IPS-15b (cell line): Measurements from ENCODE around the gene RABL2B.
"Not testable (repeated sequence)": the region's sequence is repeated elsewhere in the genome, so short reads cannot be mapped to it uniquely, and the experiment has no call there.

Experiments used
- H3K27me3 ChIP-seq: one replicate; pipeline ENCODE4 v1.6.1; 2013; ENCODE audit warnings: low read length; ENCODE audit not compliant: control insufficient read depth, insufficient read depth
- H3K36me3 ChIP-seq: one replicate; pipeline ENCODE4 v1.6.1; 2013; ENCODE audit warnings: low read length; ENCODE audit not compliant: control insufficient read depth, insufficient read depth
- H3K4me1 ChIP-seq: one replicate; pipeline ENCODE4 v1.6.1; 2013; ENCODE audit warnings: mild to moderate bottlenecking, low read length; ENCODE audit not compliant: control insufficient read depth, insufficient read depth
- H3K4me3 ChIP-seq: one replicate; pipeline ENCODE4 v1.5.1; 2013; ENCODE audit warnings: low read depth, low read length
- H3K9ac ChIP-seq: one replicate; pipeline ENCODE4 v1.6.1; 2013; ENCODE audit warnings: low read depth, mild to moderate bottlenecking, low read length
- H3K9me3 ChIP-seq: one replicate; pipeline ENCODE4 v1.6.1; 2013; ENCODE audit warnings: mild to moderate bottlenecking, low read length; ENCODE audit not compliant: control insufficient read depth, insufficient read depth

The RABL2B gene

DNA sequence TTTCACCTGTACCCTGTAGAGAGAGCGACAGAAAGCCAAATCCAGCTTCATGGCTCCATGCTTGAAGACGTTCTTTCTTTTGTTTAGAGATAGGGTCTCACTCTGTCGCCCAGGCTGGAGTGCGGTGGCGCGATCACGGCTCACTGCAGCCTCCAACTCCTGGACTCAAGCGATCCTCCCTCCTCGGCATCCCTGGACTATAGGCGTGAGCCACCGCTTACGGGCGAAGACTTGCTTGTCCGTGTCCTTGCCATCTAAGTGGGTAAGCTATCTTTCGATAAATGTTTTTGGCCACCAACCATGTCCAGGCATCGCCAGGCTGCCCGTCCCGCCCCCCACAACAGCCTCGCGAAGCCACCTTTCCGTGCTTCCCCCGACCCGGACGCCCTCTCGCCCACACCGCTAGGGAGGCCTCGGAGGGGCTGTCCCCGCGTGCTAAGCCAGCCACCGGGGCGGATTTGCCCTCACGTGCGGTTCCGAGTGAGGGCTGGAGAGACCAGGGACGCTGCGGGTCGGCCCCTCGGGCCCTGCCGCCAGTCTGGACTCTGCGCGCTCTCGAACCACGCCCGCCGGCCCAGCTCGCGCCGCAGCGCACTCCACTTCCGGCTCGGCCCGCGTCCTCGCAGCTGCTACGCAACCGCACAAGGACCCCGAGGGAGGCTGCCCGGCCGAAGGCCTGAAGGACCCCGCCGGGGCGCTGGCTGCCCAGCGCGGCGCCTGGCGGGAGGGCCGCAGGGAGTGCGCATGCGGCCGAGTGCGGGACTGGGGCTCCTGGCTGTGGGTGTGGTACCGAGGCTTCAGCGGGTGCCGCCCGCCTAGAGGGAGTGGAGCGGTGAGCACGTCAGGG is at the start of gene RABL2B:
Gene RABL2B, minus strand, starts transcription at position 604 of the 847 bp plus-strand sequence. CDS start 1,342 bp downstream, outside the sequence.
- not testable (repeated sequence) for H3K9ac ChIP-seq, H3K27me3 ChIP-seq, H3K9me3 ChIP-seq, H3K36me3 ChIP-seq, H3K4me1 ChIP-seq
- peak within 1 kb of the TSS; percentile 50 for H3K4me3 ChIP-seq

GRCh38 chr22:50786936-50787335 is 3.5 kb upstream of the RABL2B start:
- H3K9ac ChIP-seq, H3K27me3 ChIP-seq, H3K4me3 ChIP-seq, H3K36me3 ChIP-seq, H3K9me3 ChIP-seq, H3K4me1 ChIP-seq: not testable (repeated sequence)

DNA sequence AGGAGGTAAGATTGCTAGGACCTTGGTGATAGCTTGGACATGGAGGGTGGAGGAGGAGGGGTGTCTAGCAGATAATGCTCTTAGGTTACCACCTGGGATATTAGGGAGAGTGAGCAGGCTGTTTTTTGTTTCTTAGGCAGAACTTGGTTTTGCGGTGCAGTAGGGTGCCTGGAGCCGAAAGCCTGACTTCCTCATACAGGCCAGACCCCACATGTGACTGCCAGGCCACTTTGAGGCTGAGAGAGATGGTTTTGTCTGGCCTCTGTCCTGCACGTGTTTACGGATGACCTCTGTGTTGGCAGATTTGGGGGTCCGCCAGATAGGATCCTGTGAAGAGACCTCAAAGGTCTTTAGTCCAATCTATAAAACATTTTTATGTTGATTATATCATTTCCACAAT is 1.9 kb upstream of the RABL2B start:
- H3K4me1 ChIP-seq, H3K4me3 ChIP-seq, H3K9me3 ChIP-seq, H3K36me3 ChIP-seq, H3K9ac ChIP-seq, H3K27me3 ChIP-seq: not testable (repeated sequence)

DNA sequence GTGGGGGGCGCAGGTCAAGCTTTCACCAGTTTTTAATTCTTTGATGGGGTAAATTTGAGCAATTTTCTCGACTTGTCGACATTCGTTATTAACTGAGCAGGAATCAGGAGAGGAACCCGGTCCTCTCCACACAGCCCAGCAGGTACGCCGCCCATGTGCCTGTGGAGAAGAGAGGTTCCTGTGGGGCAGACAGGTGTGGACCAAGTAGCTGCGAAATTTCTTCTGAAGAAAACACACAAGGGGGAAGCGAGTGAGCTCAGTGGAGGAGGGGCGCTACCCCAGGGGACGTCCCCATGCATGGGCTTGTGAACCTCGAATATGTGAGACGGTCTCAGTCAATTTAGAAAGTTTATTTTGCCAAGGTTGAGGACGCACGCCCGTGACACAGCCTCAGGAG is 442 bp upstream of the RABL2B start:
- H3K36me3 ChIP-seq, H3K9ac ChIP-seq, H3K4me1 ChIP-seq, H3K27me3 ChIP-seq, H3K9me3 ChIP-seq: not testable (repeated sequence)
- H3K4me3 ChIP-seq = peak overlapping the region; percentile 41

- H3K4me1 ChIP-seq, H3K9me3 ChIP-seq, H3K36me3 ChIP-seq, H3K4me3 ChIP-seq, H3K27me3 ChIP-seq, H3K9ac ChIP-seq: not testable (repeated sequence)
Measured at GRCh38 chr22:50782253-50782652, 1.2 kb downstream of the RABL2B start.

GRCh38 chr22:50780244-50780643 is 3.2 kb downstream of the RABL2B start:
- not testable (repeated sequence) for H3K4me3 ChIP-seq, H3K9me3 ChIP-seq, H3K36me3 ChIP-seq, H3K4me1 ChIP-seq, H3K9ac ChIP-seq, H3K27me3 ChIP-seq

DNA sequence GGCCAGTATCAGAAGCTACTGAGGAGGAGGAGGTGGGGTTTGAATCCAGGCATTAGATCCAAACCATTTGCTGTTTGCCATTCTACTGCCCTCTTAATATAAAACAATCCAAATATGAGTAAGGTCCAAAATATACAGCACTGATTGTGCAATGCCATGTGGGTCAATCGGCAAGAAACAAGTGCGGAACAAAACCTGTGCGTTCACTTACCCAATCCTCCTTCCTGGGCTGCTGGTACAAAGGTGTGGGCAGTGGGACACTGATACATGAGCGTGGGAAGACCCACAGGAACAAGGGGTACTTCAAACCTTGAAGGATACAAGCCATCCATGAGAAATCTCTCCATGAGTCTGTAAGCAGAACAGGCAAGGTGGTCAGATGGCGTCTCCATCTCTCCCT is 5.8 kb downstream of the RABL2B start:
- H3K9me3 ChIP-seq, H3K4me3 ChIP-seq, H3K27me3 ChIP-seq, H3K9ac ChIP-seq, H3K36me3 ChIP-seq, H3K4me1 ChIP-seq: not testable (repeated sequence)

DNA sequence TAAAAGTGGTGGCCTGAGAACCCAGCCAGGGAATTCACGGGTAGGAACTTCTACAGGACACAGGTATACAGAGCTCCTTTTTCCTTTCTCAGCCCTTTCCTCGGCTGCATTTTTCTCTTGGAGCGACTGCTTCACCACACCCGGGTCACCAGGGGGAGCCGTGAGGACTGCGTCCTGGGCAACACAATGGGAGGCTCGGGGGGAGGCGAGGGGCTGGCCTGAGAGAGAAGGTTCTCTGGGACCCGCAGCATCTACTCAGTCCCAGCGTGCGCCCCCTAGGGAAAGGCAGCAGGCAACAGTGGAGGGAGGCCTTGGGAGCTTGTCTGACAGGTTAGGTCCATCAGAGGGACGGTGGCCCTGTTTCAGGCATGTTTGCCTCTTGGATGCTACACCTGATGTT is 8.3 kb downstream of the RABL2B start:
- not testable (repeated sequence) for H3K4me3 ChIP-seq, H3K4me1 ChIP-seq, H3K9ac ChIP-seq, H3K9me3 ChIP-seq, H3K36me3 ChIP-seq, H3K27me3 ChIP-seq

GRCh38 chr22:50764288-50764687 is 19.1 kb downstream of the RABL2B start:
- not testable (repeated sequence) for H3K4me1 ChIP-seq, H3K4me3 ChIP-seq, H3K9ac ChIP-seq, H3K36me3 ChIP-seq, H3K9me3 ChIP-seq
- peaks cover 14% of the 10 kb centered on the region for H3K27me3 ChIP-seq

DNA sequence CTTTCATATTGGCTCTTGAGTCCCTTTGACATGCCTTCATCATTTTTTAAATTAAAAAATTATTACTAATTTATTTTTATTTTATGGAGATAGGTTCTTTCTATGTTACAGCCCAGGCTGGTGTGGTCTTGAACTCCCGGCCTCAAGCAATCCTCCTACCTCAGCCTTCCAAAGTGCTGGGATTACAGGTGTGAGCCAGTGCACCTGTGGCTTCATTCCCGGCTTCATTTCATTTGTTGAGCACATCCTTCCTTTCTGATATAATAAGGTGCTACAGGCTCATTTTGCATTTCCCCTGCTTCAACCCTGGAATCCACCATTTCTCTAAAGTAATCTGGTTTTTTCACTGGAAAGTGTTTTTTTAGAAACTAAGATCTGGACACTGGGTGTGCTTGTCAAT is 21.6 kb downstream of the RABL2B start:
- H3K4me1 ChIP-seq, H3K36me3 ChIP-seq, H3K9ac ChIP-seq, H3K9me3 ChIP-seq, H3K4me3 ChIP-seq: not testable (repeated sequence)
- peaks cover 33% of the 10 kb centered on the region for H3K27me3 ChIP-seq

- not testable (repeated sequence) for H3K4me3 ChIP-seq, H3K36me3 ChIP-seq, H3K4me1 ChIP-seq, H3K9me3 ChIP-seq, H3K9ac ChIP-seq
- peaks cover 39% of the 10 kb centered on the region for H3K27me3 ChIP-seq
Measured at GRCh38 chr22:50759597-50760341, 23.7 kb downstream of the RABL2B start.

- not testable (repeated sequence) for H3K36me3 ChIP-seq, H3K9ac ChIP-seq, H3K9me3 ChIP-seq, H3K4me1 ChIP-seq
- Histone ChIP-seq H3K4me3 (peak overlapping the region; percentile 62), H3K27me3 (peaks cover 41% of the 10 kb centered on the region)
Measured at GRCh38 chr22:50756949-50757491, 26.4 kb downstream of the RABL2B start.
